IMR-90 (cell line): Measurements from ENCODE around the gene DENND2D.

ENCODE experiments used
- CHD1 ChIP-seq: IDR thresholded peaks from 2 replicates; pipeline ENCODE4 v1.6.1; 2012; ENCODE audit warnings: low read depth, low read length, improper control_type of control experiment
- MAZ ChIP-seq: IDR thresholded peaks from 2 replicates; pipeline ENCODE4 v1.6.1; 2012; ENCODE audit warnings: low read depth, mild to moderate bottlenecking, low read length, improper control_type of control experiment, moderate library complexity, borderline replicate concordance
- NFE2L2 ChIP-seq: fragments of 150-350 bp; IDR thresholded peaks from 2 replicates; pipeline ENCODE4 v1.6.1; 2016; ENCODE audit warnings: low read depth, mild to moderate bottlenecking, low read length
- POLR2A ChIP-seq: IDR thresholded peaks from 2 replicates; pipeline ENCODE4 v1.6.1; 2012; ENCODE audit warnings: mild to moderate bottlenecking, low read depth, low read length
- RAD21 ChIP-seq: IDR thresholded peaks from 2 replicates; pipeline ENCODE4 v1.6.1; 2012; ENCODE audit warnings: low read length, improper control_type of control experiment
- RFX5 ChIP-seq: IDR thresholded peaks from 2 replicates; pipeline ENCODE4 v1.8.0; 2012; ENCODE audit warnings: low read depth, mild to moderate bottlenecking, low read length, moderate library complexity
- SMC3 ChIP-seq: fragments of 150-350 bp; IDR thresholded peaks from 2 replicates; pipeline ENCODE4 v1.6.1; 2016; ENCODE audit warnings: low read depth, mild to moderate bottlenecking, antibody characterized with exemption, low read length, moderate library complexity
- TF ChIP-seq, protein P1 (sequence below): fragments of 150-350 bp; IDR thresholded peaks from 2 replicates; pipeline ENCODE4 v1.6.1; 2017; ENCODE audit warnings: mild to moderate bottlenecking, antibody characterized with exemption, low read length, low read depth
- TF ChIP-seq, protein P2 (sequence below): conservative IDR thresholded peaks from 2 replicates; pipeline ENCODE4 v1.5.1; 2012; ENCODE audit warnings: mild to moderate bottlenecking, low read depth, low read length, improper control_type of control experiment

GRCh38 chr1:111214884-111215283 is 14.4 kb upstream of the DENND2D start:
- TF ChIP-seq, protein P1, sequence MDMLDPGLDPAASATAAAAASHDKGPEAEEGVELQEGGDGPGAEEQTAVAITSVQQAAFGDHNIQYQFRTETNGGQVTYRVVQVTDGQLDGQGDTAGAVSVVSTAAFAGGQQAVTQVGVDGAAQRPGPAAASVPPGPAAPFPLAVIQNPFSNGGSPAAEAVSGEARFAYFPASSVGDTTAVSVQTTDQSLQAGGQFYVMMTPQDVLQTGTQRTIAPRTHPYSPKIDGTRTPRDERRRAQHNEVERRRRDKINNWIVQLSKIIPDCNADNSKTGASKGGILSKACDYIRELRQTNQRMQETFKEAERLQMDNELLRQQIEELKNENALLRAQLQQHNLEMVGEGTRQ: no peak
- TF ChIP-seq POLR2A: no peak
- TF ChIP-seq, protein P2, sequence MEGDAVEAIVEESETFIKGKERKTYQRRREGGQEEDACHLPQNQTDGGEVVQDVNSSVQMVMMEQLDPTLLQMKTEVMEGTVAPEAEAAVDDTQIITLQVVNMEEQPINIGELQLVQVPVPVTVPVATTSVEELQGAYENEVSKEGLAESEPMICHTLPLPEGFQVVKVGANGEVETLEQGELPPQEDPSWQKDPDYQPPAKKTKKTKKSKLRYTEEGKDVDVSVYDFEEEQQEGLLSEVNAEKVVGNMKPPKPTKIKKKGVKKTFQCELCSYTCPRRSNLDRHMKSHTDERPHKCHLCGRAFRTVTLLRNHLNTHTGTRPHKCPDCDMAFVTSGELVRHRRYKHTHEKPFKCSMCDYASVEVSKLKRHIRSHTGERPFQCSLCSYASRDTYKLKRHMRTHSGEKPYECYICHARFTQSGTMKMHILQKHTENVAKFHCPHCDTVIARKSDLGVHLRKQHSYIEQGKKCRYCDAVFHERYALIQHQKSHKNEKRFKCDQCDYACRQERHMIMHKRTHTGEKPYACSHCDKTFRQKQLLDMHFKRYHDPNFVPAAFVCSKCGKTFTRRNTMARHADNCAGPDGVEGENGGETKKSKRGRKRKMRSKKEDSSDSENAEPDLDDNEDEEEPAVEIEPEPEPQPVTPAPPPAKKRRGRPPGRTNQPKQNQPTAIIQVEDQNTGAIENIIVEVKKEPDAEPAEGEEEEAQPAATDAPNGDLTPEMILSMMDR: no peak
- no peak for TF ChIP-seq NFE2L2
- TF ChIP-seq MAZ: no peak
- no peak for TF ChIP-seq SMC3
- TF ChIP-seq CHD1: no peak
- no peak for TF ChIP-seq RAD21
- TF ChIP-seq RFX5: no peak
